ENCODE results near the gene TMEM109. TPM values are rescaled to one million over a fixed set of nuclear protein-coding genes. Genes with fewer than 3 reads are reported as not detected.

TMEM109 gene
- total and polyA plus RNA-seq, 2 of the 13 experiments (the other 11 are each of a cell fraction or from before 2014, with no cell fraction given) = 7.7 to 18.0 TPM

DNA sequence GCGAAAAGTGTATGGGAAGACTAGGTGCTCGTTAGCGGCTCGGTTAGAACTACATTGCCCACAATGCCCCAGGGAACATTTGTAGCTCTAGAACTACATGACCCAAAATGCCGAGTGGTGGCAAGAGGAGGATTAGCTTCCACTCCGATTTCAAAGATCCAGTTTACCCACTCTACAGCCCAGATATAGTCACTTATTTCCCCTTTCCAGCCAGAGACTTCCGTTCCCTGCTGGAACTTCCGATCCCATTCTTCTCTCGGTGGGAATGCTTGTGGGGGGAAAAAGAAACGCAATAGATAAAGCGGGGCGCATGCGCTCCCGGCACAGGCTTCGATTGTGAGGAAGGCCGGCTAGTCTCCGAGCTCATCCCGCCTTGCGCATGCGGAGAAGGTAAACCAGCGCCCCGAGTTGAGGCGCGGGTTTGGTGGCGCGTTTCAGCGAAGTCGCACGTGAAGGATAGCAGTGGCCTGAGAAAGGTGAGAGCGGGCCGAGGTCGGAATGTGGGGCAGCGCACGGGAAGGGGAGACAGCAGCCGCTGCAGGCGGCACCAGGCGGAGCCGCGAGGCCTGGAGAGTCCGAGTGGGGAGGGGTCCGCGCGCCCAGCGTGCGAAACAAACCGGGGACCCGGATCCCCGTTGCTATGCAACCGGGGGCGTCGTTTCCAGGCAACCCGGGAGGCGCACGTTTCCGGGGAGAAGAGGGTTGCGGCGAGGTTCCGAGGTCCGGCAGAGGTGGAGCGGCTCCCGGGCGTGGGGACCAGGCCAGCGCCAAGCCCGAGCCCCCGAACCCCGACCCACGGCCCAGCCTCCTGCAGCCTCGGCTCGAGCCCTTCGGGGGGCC lies at the start of gene TMEM109 (continued):
- TF ChIP-seq, protein P1, sequence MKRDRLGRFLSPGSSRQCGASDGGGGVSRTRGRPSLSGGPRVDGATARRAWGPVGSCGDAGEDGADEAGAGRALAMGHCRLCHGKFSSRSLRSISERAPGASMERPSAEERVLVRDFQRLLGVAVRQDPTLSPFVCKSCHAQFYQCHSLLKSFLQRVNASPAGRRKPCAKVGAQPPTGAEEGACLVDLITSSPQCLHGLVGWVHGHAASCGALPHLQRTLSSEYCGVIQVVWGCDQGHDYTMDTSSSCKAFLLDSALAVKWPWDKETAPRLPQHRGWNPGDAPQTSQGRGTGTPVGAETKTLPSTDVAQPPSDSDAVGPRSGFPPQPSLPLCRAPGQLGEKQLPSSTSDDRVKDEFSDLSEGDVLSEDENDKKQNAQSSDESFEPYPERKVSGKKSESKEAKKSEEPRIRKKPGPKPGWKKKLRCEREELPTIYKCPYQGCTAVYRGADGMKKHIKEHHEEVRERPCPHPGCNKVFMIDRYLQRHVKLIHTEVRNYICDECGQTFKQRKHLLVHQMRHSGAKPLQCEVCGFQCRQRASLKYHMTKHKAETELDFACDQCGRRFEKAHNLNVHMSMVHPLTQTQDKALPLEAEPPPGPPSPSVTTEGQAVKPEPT (CRISPR knock-in tag; IDR thresholded peaks at IDR 0.05; ENCODE audit: low read depth) = no peak
- TF ChIP-seq ELF4 (CRISPR knock-in tag; IDR thresholded peaks at IDR 0.05; ENCODE audit: borderline replicate concordance) (no peak), TARDBP (CRISPR knock-in tag; IDR thresholded peaks at IDR 0.05) (0 out of 2 replicates have a peak, but pooled peaks have one; percentile 28), NPAS2 (CRISPR knock-in tag; IDR thresholded peaks at IDR 0.05; ENCODE audit: borderline replicate concordance) (no peak), SMAD3 (CRISPR knock-in tag; IDR thresholded peaks at IDR 0.05) (no peak), NAIF1 (CRISPR knock-in tag; IDR thresholded peaks at IDR 0.05; ENCODE audit: borderline replicate concordance) (no peak), KDM6A (CRISPR knock-in tag; IDR thresholded peaks at IDR 0.05; ENCODE audit: low read depth) (no peak), HES4 (CRISPR knock-in tag; IDR thresholded peaks at IDR 0.05; ENCODE audit: borderline replicate concordance) (no peak), SMYD3 (CRISPR knock-in tag; IDR thresholded peaks at IDR 0.05) (0 out of 2 replicates have a peak, but pooled peaks have one; percentile 38), HOXA3 (CRISPR knock-in tag; IDR thresholded peaks at IDR 0.05) (peak; percentile 54; the same call in 1 of the 2 replicates), SALL1 (CRISPR knock-in tag; IDR thresholded peaks at IDR 0.05) (peak; percentile 73), NKX3-1 (CRISPR knock-in tag; IDR thresholded peaks at IDR 0.05) (peak; percentile 65; the same call in 1 of the 2 replicates), HNRNPH1 (optimal IDR thresholded peaks at IDR 0.05; ENCODE audit: low read depth, low read length) (no peak), MBNL3 (CRISPR knock-in tag; conservative IDR thresholded peaks at IDR 0.05) (no peak), AKAP8 (CRISPR knock-in tag; IDR thresholded peaks at IDR 0.05) (0 out of 2 replicates have a peak, but pooled peaks have one; percentile 33), ZNF7 (CRISPR knock-in tag; IDR thresholded peaks at IDR 0.05) (no peak)
- TF ChIP-seq, protein P2, sequence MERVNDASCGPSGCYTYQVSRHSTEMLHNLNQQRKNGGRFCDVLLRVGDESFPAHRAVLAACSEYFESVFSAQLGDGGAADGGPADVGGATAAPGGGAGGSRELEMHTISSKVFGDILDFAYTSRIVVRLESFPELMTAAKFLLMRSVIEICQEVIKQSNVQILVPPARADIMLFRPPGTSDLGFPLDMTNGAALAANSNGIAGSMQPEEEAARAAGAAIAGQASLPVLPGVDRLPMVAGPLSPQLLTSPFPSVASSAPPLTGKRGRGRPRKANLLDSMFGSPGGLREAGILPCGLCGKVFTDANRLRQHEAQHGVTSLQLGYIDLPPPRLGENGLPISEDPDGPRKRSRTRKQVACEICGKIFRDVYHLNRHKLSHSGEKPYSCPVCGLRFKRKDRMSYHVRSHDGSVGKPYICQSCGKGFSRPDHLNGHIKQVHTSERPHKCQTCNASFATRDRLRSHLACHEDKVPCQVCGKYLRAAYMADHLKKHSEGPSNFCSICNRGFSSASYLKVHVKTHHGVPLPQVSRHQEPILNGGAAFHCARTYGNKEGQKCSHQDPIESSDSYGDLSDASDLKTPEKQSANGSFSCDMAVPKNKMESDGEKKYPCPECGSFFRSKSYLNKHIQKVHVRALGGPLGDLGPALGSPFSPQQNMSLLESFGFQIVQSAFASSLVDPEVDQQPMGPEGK (CRISPR knock-in tag; IDR thresholded peaks at IDR 0.05) = no peak
- TF ChIP-seq, protein P3, sequence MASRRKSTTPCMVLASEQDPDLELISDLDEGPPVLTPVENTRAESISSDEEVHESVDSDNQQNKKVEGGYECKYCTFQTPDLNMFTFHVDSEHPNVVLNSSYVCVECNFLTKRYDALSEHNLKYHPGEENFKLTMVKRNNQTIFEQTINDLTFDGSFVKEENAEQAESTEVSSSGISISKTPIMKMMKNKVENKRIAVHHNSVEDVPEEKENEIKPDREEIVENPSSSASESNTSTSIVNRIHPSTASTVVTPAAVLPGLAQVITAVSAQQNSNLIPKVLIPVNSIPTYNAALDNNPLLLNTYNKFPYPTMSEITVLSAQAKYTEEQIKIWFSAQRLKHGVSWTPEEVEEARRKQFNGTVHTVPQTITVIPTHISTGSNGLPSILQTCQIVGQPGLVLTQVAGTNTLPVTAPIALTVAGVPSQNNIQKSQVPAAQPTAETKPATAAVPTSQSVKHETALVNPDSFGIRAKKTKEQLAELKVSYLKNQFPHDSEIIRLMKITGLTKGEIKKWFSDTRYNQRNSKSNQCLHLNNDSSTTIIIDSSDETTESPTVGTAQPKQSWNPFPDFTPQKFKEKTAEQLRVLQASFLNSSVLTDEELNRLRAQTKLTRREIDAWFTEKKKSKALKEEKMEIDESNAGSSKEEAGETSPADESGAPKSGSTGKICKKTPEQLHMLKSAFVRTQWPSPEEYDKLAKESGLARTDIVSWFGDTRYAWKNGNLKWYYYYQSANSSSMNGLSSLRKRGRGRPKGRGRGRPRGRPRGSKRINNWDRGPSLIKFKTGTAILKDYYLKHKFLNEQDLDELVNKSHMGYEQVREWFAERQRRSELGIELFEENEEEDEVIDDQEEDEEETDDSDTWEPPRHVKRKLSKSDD (CRISPR knock-in tag; IDR thresholded peaks at IDR 0.05; ENCODE audit: low read depth) = peak; percentile 52; the same call in 1 of the 2 replicates
- TF ChIP-seq, protein P4, sequence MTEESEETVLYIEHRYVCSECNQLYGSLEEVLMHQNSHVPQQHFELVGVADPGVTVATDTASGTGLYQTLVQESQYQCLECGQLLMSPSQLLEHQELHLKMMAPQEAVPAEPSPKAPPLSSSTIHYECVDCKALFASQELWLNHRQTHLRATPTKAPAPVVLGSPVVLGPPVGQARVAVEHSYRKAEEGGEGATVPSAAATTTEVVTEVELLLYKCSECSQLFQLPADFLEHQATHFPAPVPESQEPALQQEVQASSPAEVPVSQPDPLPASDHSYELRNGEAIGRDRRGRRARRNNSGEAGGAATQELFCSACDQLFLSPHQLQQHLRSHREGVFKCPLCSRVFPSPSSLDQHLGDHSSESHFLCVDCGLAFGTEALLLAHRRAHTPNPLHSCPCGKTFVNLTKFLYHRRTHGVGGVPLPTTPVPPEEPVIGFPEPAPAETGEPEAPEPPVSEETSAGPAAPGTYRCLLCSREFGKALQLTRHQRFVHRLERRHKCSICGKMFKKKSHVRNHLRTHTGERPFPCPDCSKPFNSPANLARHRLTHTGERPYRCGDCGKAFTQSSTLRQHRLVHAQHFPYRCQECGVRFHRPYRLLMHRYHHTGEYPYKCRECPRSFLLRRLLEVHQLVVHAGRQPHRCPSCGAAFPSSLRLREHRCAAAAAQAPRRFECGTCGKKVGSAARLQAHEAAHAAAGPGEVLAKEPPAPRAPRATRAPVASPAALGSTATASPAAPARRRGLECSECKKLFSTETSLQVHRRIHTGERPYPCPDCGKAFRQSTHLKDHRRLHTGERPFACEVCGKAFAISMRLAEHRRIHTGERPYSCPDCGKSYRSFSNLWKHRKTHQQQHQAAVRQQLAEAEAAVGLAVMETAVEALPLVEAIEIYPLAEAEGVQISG (CRISPR knock-in tag; IDR thresholded peaks at IDR 0.05) = peak; percentile 51; the same call in 1 of the 2 replicates
